NCI-H2227 (cell line): ENCODE measurements around the gene KLHL36.

Experiments
- DNase-seq: peaks from one replicate; lab custom pipeline; 2025; ENCODE audit not compliant: unreplicated experiment; lab: John Stamatoyannopoulos, UW

KLHL36 gene

GRCh38 chr16:84641643-84642358 is 6.5 kb upstream of the KLHL36 start:
- DNase-seq: no peak

GRCh38 chr16:84643180-84643583 is 5.1 kb upstream of the KLHL36 start:
- peak; percentile 75 for DNase-seq

- DNase-seq: no peak
Measured at GRCh38 chr16:84643674-84644073, 4.6 kb upstream of the KLHL36 start.

GRCh38 chr16:84648595-84649510 is 542 bp downstream of the KLHL36 start:
- peak; percentile 30 for DNase-seq

GRCh38 chr16:84649511-84649861 is 1.2 kb downstream of the KLHL36 start:
- no peak for DNase-seq

GRCh38 chr16:84650062-84650991 is 2.0 kb downstream of the KLHL36 start:
- DNase-seq: no peak

- no peak for DNase-seq
Measured at GRCh38 chr16:84652566-84652965, 4.3 kb downstream of the KLHL36 start.

GRCh38 chr16:84654238-84654637 is 5.9 kb downstream of the KLHL36 start:
- no peak for DNase-seq

- no peak for DNase-seq
Measured at GRCh38 chr16:84654998-84655397, 6.7 kb downstream of the KLHL36 start.

- DNase-seq: no peak
Measured at GRCh38 chr16:84656649-84657048, 8.3 kb downstream of the KLHL36 start.

GRCh38 chr16:84657229-84657837 is 9.0 kb downstream of the KLHL36 start:
- no peak for DNase-seq

GRCh38 chr16:84658690-84659089 is 10.4 kb downstream of the KLHL36 start:
- no peak for DNase-seq

- DNase-seq: no peak
Measured at GRCh38 chr16:84659656-84660300, 11.5 kb downstream of the KLHL36 start.

GRCh38 chr16:84660973-84661372 is 12.7 kb downstream of the KLHL36 start:
- DNase-seq: no peak

- no peak for DNase-seq
Measured at GRCh38 chr16:84661418-84662060, 13.2 kb downstream of the KLHL36 start.

- DNase-seq: no peak
Measured at GRCh38 chr16:84662471-84662870, 14.2 kb downstream of the KLHL36 start.

GRCh38 chr16:84663433-84664101 is 15.3 kb downstream of the KLHL36 start:
- DNase-seq: no peak

GRCh38 chr16:84665359-84665758 is 17.0 kb downstream of the KLHL36 start:
- DNase-seq: no peak

GRCh38 chr16:84665843-84666242 is 17.5 kb downstream of the KLHL36 start:
- DNase-seq: no peak
